ENCODE measurements around the gene VKORC1L1.
A peak's percentile ranks its signal among the peaks of the same experiment; 100 is the strongest.
"Not testable (repeated sequence)": the region's sequence is repeated elsewhere in the genome, so short reads cannot be mapped to it uniquely, and the experiment has no call there.

The VKORC1L1 gene

GRCh38 chr7:65979583-65980477 lies 107.0 kb downstream of the VKORC1L1 start:
- no peak for DNase-seq (ENCODE audit: low read depth, low spot score)
- H3K9ac ChIP-seq (ENCODE audit: insufficient read length, low read depth) = peak overlapping the region; percentile 9
- peaks cover 48% of the 10 kb centered on the region for H3K36me3 ChIP-seq (ENCODE audit: insufficient read depth, insufficient read length, low read length)
- no peak for TF ChIP-seq ZNF274 (IDR thresholded peaks at IDR 0.05; ENCODE audit: low read depth, low read length)
- TF ChIP-seq SUZ12 (IDR thresholded peaks at IDR 0.05; ENCODE audit: extremely low read depth, insufficient read depth, insufficient read length) = no peak
- H3K9me3 ChIP-seq (ENCODE audit: insufficient read depth, low read length) = no peaks in the 10 kb centered on the region
- H3K4me1 ChIP-seq (ENCODE audit: insufficient read depth, insufficient read length) = peaks cover 11% of the 10 kb centered on the region
- no peaks in the 10 kb centered on the region for H3K27me3 ChIP-seq (ENCODE audit: insufficient read depth, insufficient read length)
- H3K4me3 ChIP-seq (ENCODE audit: insufficient read length, low read depth) = no peak overlapping the region

GRCh38 chr7:65980478-65981250 lies 107.8 kb downstream of the VKORC1L1 start:
- no peaks in the 10 kb centered on the region for H3K9me3 ChIP-seq (ENCODE audit: insufficient read depth, low read length)
- H3K4me1 ChIP-seq (ENCODE audit: insufficient read depth, insufficient read length) = peaks cover 11% of the 10 kb centered on the region
- H3K27me3 ChIP-seq (ENCODE audit: insufficient read depth, insufficient read length) = no peaks in the 10 kb centered on the region
- no peak for DNase-seq (ENCODE audit: low read depth, low spot score)
- H3K36me3 ChIP-seq (ENCODE audit: insufficient read depth, insufficient read length, low read length) = peaks cover 43% of the 10 kb centered on the region
- peak overlapping the region; percentile 88 for H3K4me3 ChIP-seq (ENCODE audit: insufficient read length, low read depth)
- H3K9ac ChIP-seq (ENCODE audit: insufficient read length, low read depth) = peak overlapping the region; percentile 98
- TF ChIP-seq SUZ12 (IDR thresholded peaks at IDR 0.05; ENCODE audit: extremely low read depth, insufficient read depth, insufficient read length) (no peak), YY1 (IDR thresholded peaks at IDR 0.05; ENCODE audit: insufficient read depth, insufficient read length) (no peak), ZNF274 (IDR thresholded peaks at IDR 0.05; ENCODE audit: low read depth, low read length) (no peak)

GRCh38 chr7:65981965-65982792 lies 109.3 kb downstream of the VKORC1L1 start, which contains the start of gene GUSB:
Gene GUSB, minus strand, starts transcription at chr7:65982213. Its CDS starts 30 bp downstream, at chr7:65982183.
- peak; percentile 97 for TF ChIP-seq YY1 (IDR thresholded peaks at IDR 0.05; ENCODE audit: insufficient read depth, insufficient read length)
- no peak for TF ChIP-seq ZNF274 (IDR thresholded peaks at IDR 0.05; ENCODE audit: low read depth, low read length)
- TF ChIP-seq SUZ12 (IDR thresholded peaks at IDR 0.05; ENCODE audit: extremely low read depth, insufficient read depth, insufficient read length) = no peak
- DNase-seq (ENCODE audit: low read depth, low spot score) = peak; percentile 96
- Histone ChIP-seq H3K36me3 (ENCODE audit: insufficient read depth, insufficient read length, low read length) (peaks cover 30% of the 10 kb centered on the region), H3K4me3 (ENCODE audit: insufficient read length, low read depth) (peak within 1 kb of the TSS; percentile 88), H3K4me1 (ENCODE audit: insufficient read depth, insufficient read length) (peaks cover 11% of the 10 kb centered on the region), H3K9me3 (ENCODE audit: insufficient read depth, low read length) (no peaks in the 10 kb centered on the region), H3K27me3 (ENCODE audit: insufficient read depth, insufficient read length) (no peaks in the 10 kb centered on the region), H3K9ac (ENCODE audit: insufficient read length, low read depth) (peak within 1 kb of the TSS; percentile 98)

DNA sequence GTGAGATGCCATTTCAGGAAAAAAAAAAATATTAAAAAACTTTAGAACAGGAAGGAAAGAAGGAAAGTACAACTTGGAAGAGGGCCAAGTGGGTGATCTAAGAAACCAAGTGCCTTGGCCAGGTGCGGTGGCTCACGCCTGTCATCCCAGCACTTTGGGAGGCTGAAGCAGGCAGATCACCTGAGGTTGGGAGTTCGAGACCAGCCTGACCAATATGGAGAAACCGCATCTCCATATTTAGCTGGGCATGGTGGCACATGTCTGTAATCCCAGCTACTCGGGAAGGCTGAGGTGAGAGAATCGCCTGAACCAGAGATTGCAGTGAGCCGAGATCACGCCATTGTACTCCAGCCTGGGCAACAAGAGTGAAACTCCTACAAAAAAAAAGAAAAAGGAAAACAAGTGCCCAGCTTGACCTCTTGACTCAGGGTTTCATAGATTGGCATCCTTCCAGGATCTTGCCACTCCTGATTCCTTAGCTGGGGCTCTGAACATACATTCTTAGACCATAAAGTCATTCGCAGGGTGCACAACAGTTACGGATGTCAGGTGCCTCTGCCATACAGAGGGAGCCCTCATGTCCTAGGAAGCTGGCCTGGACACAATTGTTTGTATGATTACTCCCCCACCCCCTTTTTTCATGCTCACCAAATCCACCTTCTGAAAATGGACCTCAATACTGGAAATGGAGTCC lies 111.2 kb downstream of the VKORC1L1 start:
- Histone ChIP-seq H3K36me3 (ENCODE audit: insufficient read depth, insufficient read length, low read length) (peaks cover 18% of the 10 kb centered on the region), H3K27me3 (ENCODE audit: insufficient read depth, insufficient read length) (no peaks in the 10 kb centered on the region), H3K4me1 (ENCODE audit: insufficient read depth, insufficient read length) (peaks cover 12% of the 10 kb centered on the region), H3K9ac (ENCODE audit: insufficient read length, low read depth) (no peak overlapping the region), H3K9me3 (ENCODE audit: insufficient read depth, low read length) (no peaks in the 10 kb centered on the region), H3K4me3 (ENCODE audit: insufficient read length, low read depth) (no peak overlapping the region)
- no peak for TF ChIP-seq YY1 (IDR thresholded peaks at IDR 0.05; ENCODE audit: insufficient read depth, insufficient read length)
- TF ChIP-seq SUZ12 (IDR thresholded peaks at IDR 0.05; ENCODE audit: extremely low read depth, insufficient read depth, insufficient read length) = no peak
- TF ChIP-seq ZNF274 (IDR thresholded peaks at IDR 0.05; ENCODE audit: low read depth, low read length) = no peak
- DNase-seq (ENCODE audit: low read depth, low spot score) = no peak

DNA sequence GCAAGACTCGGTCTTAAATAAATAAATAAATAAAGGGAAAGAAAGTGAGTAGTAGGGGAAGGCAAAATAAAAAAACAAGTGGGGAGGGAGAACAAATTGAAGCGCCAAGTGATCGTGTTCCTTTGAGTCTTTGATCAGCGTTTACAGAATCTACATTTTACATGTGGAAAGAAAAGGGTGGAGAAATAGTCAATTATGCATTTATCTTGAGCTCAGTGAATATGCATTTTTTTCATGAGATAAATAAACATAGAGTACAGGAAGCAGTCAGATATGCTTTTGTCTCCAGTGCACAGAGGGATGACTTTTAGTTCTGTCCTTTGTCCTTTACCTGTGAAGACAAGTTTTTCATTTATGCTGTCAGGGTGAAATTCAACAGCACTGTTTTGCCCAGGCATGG lies 115.2 kb downstream of the VKORC1L1 start:
- no peak overlapping the region for H3K4me3 ChIP-seq (ENCODE audit: insufficient read length, low read depth)
- TF ChIP-seq ZNF274 (IDR thresholded peaks at IDR 0.05; ENCODE audit: low read depth, low read length) (no peak), YY1 (IDR thresholded peaks at IDR 0.05; ENCODE audit: insufficient read depth, insufficient read length) (no peak), SUZ12 (IDR thresholded peaks at IDR 0.05; ENCODE audit: extremely low read depth, insufficient read depth, insufficient read length) (no peak)
- H3K4me1 ChIP-seq (ENCODE audit: insufficient read depth, insufficient read length) = peaks cover 2% of the 10 kb centered on the region
- no peaks in the 10 kb centered on the region for H3K27me3 ChIP-seq (ENCODE audit: insufficient read depth, insufficient read length)
- no peaks in the 10 kb centered on the region for H3K9me3 ChIP-seq (ENCODE audit: insufficient read depth, low read length)
- no peak overlapping the region for H3K9ac ChIP-seq (ENCODE audit: insufficient read length, low read depth)
- DNase-seq (ENCODE audit: low read depth, low spot score) = no peak
- H3K36me3 ChIP-seq (ENCODE audit: insufficient read depth, insufficient read length, low read length) = no peaks in the 10 kb centered on the region

DNA sequence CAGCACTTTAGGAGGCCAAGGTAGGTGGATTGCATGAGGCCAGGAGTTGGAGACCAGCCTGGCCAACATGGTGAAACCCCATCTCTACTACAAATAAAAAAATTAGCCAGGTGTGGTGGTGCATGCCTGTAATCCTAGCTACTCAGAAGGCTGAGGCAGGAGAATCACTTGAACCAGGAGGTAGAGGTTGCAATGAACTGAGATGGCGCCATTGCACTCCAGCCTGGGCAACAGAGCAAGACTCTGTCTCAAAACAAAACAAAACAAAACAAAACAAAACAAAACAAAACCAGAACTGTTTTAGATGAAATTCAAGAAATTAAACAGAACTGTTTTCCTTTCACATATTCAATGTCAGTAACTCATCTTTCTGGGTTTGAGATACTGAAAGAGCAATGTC lies 115.6 kb downstream of the VKORC1L1 start:
- not testable (repeated sequence) for H3K36me3 ChIP-seq (ENCODE audit: insufficient read depth, insufficient read length, low read length); DNase-seq (ENCODE audit: low read depth, low spot score); H3K27me3 ChIP-seq (ENCODE audit: insufficient read depth, insufficient read length); H3K4me3 ChIP-seq (ENCODE audit: insufficient read length, low read depth); H3K9me3 ChIP-seq (ENCODE audit: insufficient read depth, low read length); H3K9ac ChIP-seq (ENCODE audit: insufficient read length, low read depth); H3K4me1 ChIP-seq (ENCODE audit: insufficient read depth, insufficient read length)
